Mucosa of rectum (tissue), 2 donors: ENCODE measurements around the gene EDC3.

ENCODE experiments used
- H3K27ac ChIP-seq, 2 donors: one replicate each; pipeline ENCODE4 v1.7.0; 2013; ENCODE audit warnings: inconsistent platforms in 2 of 2, low read depth in 2 of 2, low read length in 2 of 2
- H3K27me3 ChIP-seq, 2 donors: one replicate each; pipeline ENCODE4 v1.7.0; 2013; ENCODE audit warnings: low read length in 2 of 2; ENCODE audit not compliant: control insufficient read depth in 2 of 2, insufficient read depth in 2 of 2
- H3K36me3 ChIP-seq, 2 donors: one replicate each; pipeline ENCODE4 v1.7.0; 2013; ENCODE audit warnings: low read length in 2 of 2; ENCODE audit not compliant: control insufficient read depth in 2 of 2, insufficient read depth in 2 of 2
- H3K4me1 ChIP-seq, 2 donors: one replicate each; pipeline ENCODE4 v1.7.0; 2013; ENCODE audit warnings: low read length in 2 of 2, mild to moderate bottlenecking in 1 of 2; ENCODE audit not compliant: control insufficient read depth in 2 of 2, insufficient read depth in 2 of 2
- H3K4me3 ChIP-seq, 2 donors: one replicate each; pipeline ENCODE4 v1.7.0; 2013; ENCODE audit warnings: low read length in 2 of 2
- H3K9ac ChIP-seq, 2 donors: one replicate each; pipeline ENCODE4 v1.7.0; 2013; ENCODE audit warnings: low read length in 2 of 2, low read depth in 1 of 2, mild to moderate bottlenecking in 1 of 2
- H3K9me3 ChIP-seq, 2 donors: one replicate each; pipeline ENCODE4 v1.7.0; 2013; ENCODE audit warnings: low read length in 2 of 2; ENCODE audit not compliant: control insufficient read depth in 2 of 2
- donor health status: healthy.
- donor health status: Normal muscosa, but diverticular disease.

The EDC3 gene

DNA sequence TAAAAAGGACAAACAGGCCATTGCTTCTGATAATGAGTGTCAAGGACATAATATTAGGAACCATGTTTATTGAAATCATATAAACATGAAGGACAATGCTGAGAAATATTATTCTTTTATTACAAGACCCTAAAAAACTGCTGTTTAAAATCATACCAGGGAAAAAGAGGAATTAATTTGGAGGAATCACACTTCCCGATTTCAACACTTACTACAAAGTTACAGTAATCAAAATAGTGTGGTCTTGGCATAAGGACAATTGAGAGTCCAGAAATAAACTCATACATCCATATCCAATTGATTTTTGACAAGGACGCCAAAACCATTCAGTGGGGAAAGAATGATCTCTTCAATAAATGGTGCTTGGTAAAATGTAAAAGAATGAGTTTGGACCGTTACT, 16.5 kb upstream of the EDC3 start:
- no peak overlapping the region for H3K9ac ChIP-seq
- no peak overlapping the region for H3K27ac ChIP-seq
- H3K9me3 ChIP-seq, result no peaks in the 10 kb centered on the region
- no peaks in the 10 kb centered on the region for H3K4me1 ChIP-seq
- no peak overlapping the region for H3K4me3 ChIP-seq
- H3K27me3 ChIP-seq, result no peaks in the 10 kb centered on the region
- H3K36me3 ChIP-seq, result no peaks in the 10 kb centered on the region

DNA sequence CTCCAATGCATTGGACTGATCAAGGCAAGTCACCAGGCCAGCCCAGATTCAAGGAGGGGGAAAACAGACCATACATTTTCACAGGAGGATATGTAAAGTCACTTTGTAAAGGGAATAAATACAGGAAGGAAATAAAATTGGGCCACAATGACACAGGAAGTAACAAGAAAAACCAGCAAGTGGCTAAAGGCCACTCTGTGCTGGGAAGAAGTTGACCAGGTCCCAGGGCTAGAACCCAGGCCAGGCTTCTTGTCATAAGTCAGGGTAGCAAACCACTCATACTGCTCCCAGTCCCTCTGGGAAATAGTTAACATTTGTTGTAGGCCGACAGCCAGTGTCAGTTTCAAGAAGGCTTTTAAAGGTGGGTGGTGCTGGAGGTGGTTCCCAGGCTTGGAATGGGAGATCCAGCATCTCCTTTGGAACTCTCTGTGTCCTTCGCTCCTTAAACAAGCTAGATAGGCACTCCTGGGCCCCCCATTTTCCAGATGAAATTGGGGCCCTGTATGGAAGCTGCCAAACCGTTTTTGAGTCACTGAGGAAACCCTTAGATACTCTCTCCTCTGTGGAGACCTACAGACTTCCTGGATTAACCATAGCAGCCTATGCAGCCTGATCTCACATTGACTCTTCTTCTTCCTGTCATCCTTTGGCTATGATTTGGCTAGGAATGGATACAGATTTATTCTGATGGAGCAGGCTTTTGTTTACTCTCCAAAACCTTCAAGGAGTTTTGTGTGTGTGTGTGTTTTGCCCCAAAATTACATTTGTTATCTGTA, 14.7 kb upstream of the EDC3 start:
- Histone ChIP-seq H3K9me3 (no peaks in the 10 kb centered on the region), H3K9ac (no peak overlapping the region), H3K4me3 (no peak overlapping the region), H3K27ac (no peak overlapping the region), H3K4me1 (no peaks in the 10 kb centered on the region), H3K27me3 (no peaks in the 10 kb centered on the region), H3K36me3 (no peaks in the 10 kb centered on the region)

DNA sequence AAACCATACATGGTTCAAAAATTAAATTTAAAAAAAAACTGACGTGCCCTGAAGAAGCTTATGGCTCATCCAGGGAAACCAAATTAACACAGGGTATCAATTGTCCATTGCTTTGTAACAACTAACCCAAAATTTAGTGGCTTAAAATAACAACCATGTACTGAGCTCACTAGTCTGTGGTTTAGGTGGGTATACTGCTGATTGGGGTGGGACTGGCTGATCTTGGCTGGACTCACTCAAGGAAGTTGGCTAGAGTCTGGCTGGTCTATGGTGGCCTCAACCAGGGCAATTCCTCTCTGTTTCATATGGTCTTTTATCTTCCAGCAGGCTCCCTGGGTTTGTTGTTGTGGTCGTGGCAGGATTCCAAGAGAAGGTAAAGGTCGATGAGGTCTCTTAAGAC, 14.1 kb upstream of the EDC3 start:
- Histone ChIP-seq H3K9ac (no peak overlapping the region), H3K36me3 (no peaks in the 10 kb centered on the region), H3K27ac (no peak overlapping the region), H3K4me1 (no peaks in the 10 kb centered on the region), H3K27me3 (no peaks in the 10 kb centered on the region), H3K9me3 (no peaks in the 10 kb centered on the region), H3K4me3 (no peak overlapping the region)

- H3K36me3 ChIP-seq, result no peaks in the 10 kb centered on the region
- no peaks in the 10 kb centered on the region for H3K9me3 ChIP-seq
- H3K27me3 ChIP-seq, result no peaks in the 10 kb centered on the region
- no peak overlapping the region for H3K9ac ChIP-seq
- H3K27ac ChIP-seq, result no peak overlapping the region
- H3K4me1 ChIP-seq, result no peaks in the 10 kb centered on the region
- no peak overlapping the region for H3K4me3 ChIP-seq
These were observed 13.2 kb upstream of the EDC3 start for GRCh38 chr15:74709011-74709410.

GRCh38 chr15:74696808-74697207, 984 bp upstream of the EDC3 start:
- Histone ChIP-seq H3K36me3 (no peaks in the 10 kb centered on the region), H3K4me3 (peak overlapping the region; percentile 91 to 98), H3K9ac (no peak overlapping the region), H3K27me3 (no peaks in the 10 kb centered on the region), H3K27ac (no peak overlapping the region), H3K9me3 (no peaks in the 10 kb centered on the region), H3K4me1 (peaks cover 8% of the 10 kb centered on the region in 2 donors)

GRCh38 chr15:74696398-74696729, 540 bp upstream of the EDC3 start:
- peak overlapping the region in 1 of 2 donors; percentile 77 for H3K27ac ChIP-seq
- peak overlapping the region; percentile 85 to 86 for H3K9ac ChIP-seq
- peak overlapping the region; percentile 91 to 98 for H3K4me3 ChIP-seq

GRCh38 chr15:74692327-74692726, 3.5 kb downstream of the EDC3 start:
- H3K27ac ChIP-seq, result no peak overlapping the region
- peaks cover 8% of the 10 kb centered on the region in 2 donors for H3K4me1 ChIP-seq
- no peaks in the 10 kb centered on the region for H3K27me3 ChIP-seq
- no peaks in the 10 kb centered on the region for H3K9me3 ChIP-seq
- no peak overlapping the region for H3K9ac ChIP-seq
- no peak overlapping the region for H3K4me3 ChIP-seq
- no peaks in the 10 kb centered on the region for H3K36me3 ChIP-seq

More at GRCh38 chr15:74696398-74696729, 540 bp upstream of the EDC3 start:
- Histone ChIP-seq H3K27me3 (no peaks in the 10 kb centered on the region), H3K36me3 (no peaks in the 10 kb centered on the region), H3K9me3 (no peaks in the 10 kb centered on the region), H3K4me1 (peaks cover 8% of the 10 kb centered on the region in 2 donors)

- H3K4me1 ChIP-seq, result no peaks in the 10 kb centered on the region
- H3K27ac ChIP-seq, result no peak overlapping the region
- no peaks in the 10 kb centered on the region for H3K27me3 ChIP-seq
- no peak overlapping the region for H3K4me3 ChIP-seq
- H3K36me3 ChIP-seq, result peaks cover 0 to 4% of the 10 kb centered on the region in 2 donors
- no peak overlapping the region for H3K9ac ChIP-seq
- no peaks in the 10 kb centered on the region for H3K9me3 ChIP-seq
These were observed 12.1 kb downstream of the EDC3 start for GRCh38 chr15:74683758-74684157.

DNA sequence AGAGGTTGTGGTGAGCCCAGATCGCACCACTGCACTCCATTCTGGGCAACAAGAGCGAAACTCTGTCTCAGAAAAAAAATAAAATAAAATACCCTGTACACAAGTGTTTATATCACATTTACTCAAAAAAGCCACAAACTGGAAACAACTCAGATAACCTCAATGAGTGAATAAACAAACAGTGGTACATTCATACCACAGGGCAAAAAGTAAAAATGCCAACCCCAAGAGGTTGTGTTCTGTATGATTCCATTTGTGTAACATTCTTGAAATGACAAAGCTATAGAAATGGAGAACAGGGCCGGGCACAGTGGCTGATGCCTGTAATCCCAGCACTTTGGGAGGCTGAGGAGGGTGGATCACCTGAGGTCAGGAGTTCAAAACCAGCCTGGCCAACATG, 12.9 kb downstream of the EDC3 start:
- no peak overlapping the region for H3K27ac ChIP-seq
- peaks cover 0 to 4% of the 10 kb centered on the region in 2 donors for H3K36me3 ChIP-seq
- H3K9ac ChIP-seq, result no peak overlapping the region
- H3K9me3 ChIP-seq, result no peaks in the 10 kb centered on the region
- no peaks in the 10 kb centered on the region for H3K27me3 ChIP-seq
- H3K4me3 ChIP-seq, result no peak overlapping the region
- no peaks in the 10 kb centered on the region for H3K4me1 ChIP-seq

DNA sequence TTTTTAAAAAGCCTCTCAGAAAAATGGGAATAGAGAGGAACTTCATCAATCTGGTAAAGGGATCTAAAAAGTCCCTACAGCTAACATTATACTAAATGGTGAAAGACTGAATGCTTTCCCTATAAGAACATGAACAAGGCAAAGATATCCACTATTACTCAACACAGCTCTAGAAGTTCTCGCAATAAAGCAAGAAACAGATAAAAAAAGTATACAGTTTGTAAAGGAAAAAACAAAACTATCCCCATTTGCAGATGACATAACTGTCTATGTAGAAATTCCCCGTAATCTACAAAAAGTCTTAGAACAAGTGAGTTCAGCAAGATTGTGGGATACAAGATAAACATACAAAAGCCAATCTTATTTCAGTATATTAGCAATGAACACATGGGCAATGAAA, 15.4 kb downstream of the EDC3 start:
- Histone ChIP-seq H3K27me3 (no peaks in the 10 kb centered on the region), H3K4me1 (no peaks in the 10 kb centered on the region), H3K9ac (no peak overlapping the region), H3K36me3 (peaks cover 0 to 2% of the 10 kb centered on the region in 2 donors), H3K9me3 (no peaks in the 10 kb centered on the region), H3K27ac (no peak overlapping the region), H3K4me3 (no peak overlapping the region)
